Kidney epithelial cell (primary cell): ENCODE measurements around the gene PDGFRB. TPM values are rescaled to one million over a fixed set of nuclear protein-coding genes. Genes with fewer than 3 reads are reported as not detected.

Experiments
- DNase-seq: peaks from one replicate; pipeline ENCODE4 v3.0.0-alpha.2; 2010; ENCODE audit warnings: low read depth
- H3K27me3 ChIP-seq: 2 replicates; pipeline ENCODE4 v1.6.0; 2011; ENCODE audit warnings: low read length; ENCODE audit not compliant: control insufficient read depth, insufficient read depth
- H3K36me3 ChIP-seq: 2 replicates; pipeline ENCODE4 v1.5.1; 2011; ENCODE audit warnings: low read length; ENCODE audit not compliant: control insufficient read depth, insufficient read depth
- H3K4me3 ChIP-seq: 2 replicates; pipeline ENCODE4 v1.5.1; 2011; ENCODE audit warnings: low read depth, mild to moderate bottlenecking, control low read depth, low read length
- CTCF ChIP-seq: IDR thresholded peaks from 2 replicates; pipeline ENCODE4 v1.5.1; 2011; ENCODE audit warnings: mild to moderate bottlenecking, moderate library complexity, low read length, control low read depth, inconsistent platforms; ENCODE audit not compliant: insufficient read depth, poor library complexity, severe bottlenecking
- total RNA-seq: library from RNA; depleted of rRNA; stranded (reverse); fragments of >200 nt; gene quantifications from 2 replicates; pipeline ENCODE4 v1.2.3, GENCODE V29; 2015

The PDGFRB gene
- total RNA-seq, 1 donor from 2014 or later: 18.3 TPM

GRCh38 chr5:150166037-150166649, 10.5 kb upstream of the PDGFRB start:
- peaks cover 44% of the 10 kb centered on the region for H3K27me3 ChIP-seq
- no peak for TF ChIP-seq CTCF
- DNase-seq: no peak
- no peak overlapping the region for H3K4me3 ChIP-seq
- H3K36me3 ChIP-seq: no peaks in the 10 kb centered on the region

GRCh38 chr5:150164211-150164980, 8.8 kb upstream of the PDGFRB start:
- no peaks in the 10 kb centered on the region for H3K36me3 ChIP-seq
- no peak overlapping the region for H3K4me3 ChIP-seq
- no peak for DNase-seq
- H3K27me3 ChIP-seq: peaks cover 32% of the 10 kb centered on the region
- no peak for TF ChIP-seq CTCF

GRCh38 chr5:150163547-150164059, 8.0 kb upstream of the PDGFRB start:
- H3K4me3 ChIP-seq: no peak overlapping the region
- DNase-seq: no peak
- TF ChIP-seq CTCF: no peak
- H3K27me3 ChIP-seq: peaks cover 24% of the 10 kb centered on the region
- H3K36me3 ChIP-seq: no peaks in the 10 kb centered on the region

DNA sequence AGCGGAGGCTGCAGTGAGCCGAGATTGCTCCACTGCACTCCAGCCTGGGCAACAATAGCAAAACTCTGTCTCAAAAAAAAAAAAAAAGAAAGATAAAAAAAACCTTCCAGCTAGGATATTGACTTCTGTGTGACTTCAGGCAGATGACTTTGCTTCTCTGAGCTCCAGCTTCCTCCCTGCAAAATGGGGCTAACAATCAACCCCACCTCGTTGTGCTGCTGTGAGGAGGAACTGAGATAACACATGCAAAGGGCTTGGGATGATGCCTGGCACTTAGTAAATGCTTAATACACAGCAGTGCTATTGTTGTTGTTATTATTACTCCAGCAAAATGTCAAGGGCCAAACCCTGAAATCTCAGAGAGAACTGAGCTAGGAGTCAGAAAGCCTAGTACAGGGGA, 7.4 kb upstream of the PDGFRB start:
- H3K36me3 ChIP-seq: no peaks in the 10 kb centered on the region
- no peak for TF ChIP-seq CTCF
- peaks cover 20% of the 10 kb centered on the region for H3K27me3 ChIP-seq
- H3K4me3 ChIP-seq: no peak overlapping the region
- DNase-seq: no peak

- DNase-seq: no peak
- Histone ChIP-seq H3K4me3 (no peak overlapping the region), H3K36me3 (no peaks in the 10 kb centered on the region), H3K27me3 (peaks cover 11% of the 10 kb centered on the region)
- no peak for TF ChIP-seq CTCF
Observed at GRCh38 chr5:150162142-150162513, 6.5 kb upstream of the PDGFRB start.
